ENCODE measurements around the gene ZNF385C.
"Not testable (repeated sequence)": the region's sequence is repeated elsewhere in the genome, so short reads cannot be mapped to it uniquely, and the experiment has no call there.

The ZNF385C gene

GRCh38 chr17:42097691-42098631, at the start of gene ZNF385C:
ZNF385C (minus strand) TSS chr17:42098473; CDS start chr17:42063056, 35,417 bp downstream.
- DNase-seq (ENCODE audit: low read depth in 2 of 2): no peak

GRCh38 chr17:42146911-42147607, 48.8 kb upstream of the ZNF385C start:
- no peak for DNase-seq (ENCODE audit: low read depth in 2 of 2)

- not testable (repeated sequence) for DNase-seq (ENCODE audit: low read depth in 2 of 2)
Observed at GRCh38 chr17:42143138-42143537, 44.9 kb upstream of the ZNF385C start.

GRCh38 chr17:42142371-42142896, 44.2 kb upstream of the ZNF385C start:
- DNase-seq (ENCODE audit: low read depth in 2 of 2): no peak

- DNase-seq (ENCODE audit: low read depth in 2 of 2): no peak
Observed at GRCh38 chr17:42141382-42141781, 43.1 kb upstream of the ZNF385C start.

GRCh38 chr17:42140690-42141089, 42.4 kb upstream of the ZNF385C start:
- DNase-seq (ENCODE audit: low read depth in 2 of 2): not testable (repeated sequence)

GRCh38 chr17:42138749-42139492, 40.6 kb upstream of the ZNF385C start:
- no peak for DNase-seq (ENCODE audit: low read depth in 2 of 2)

- DNase-seq (ENCODE audit: low read depth in 2 of 2): no peak
Observed at GRCh38 chr17:42136654-42137051, 38.4 kb upstream of the ZNF385C start.

- DNase-seq (ENCODE audit: low read depth in 2 of 2): no peak
Observed at GRCh38 chr17:42135664-42136653, 37.7 kb upstream of the ZNF385C start.

GRCh38 chr17:42135151-42135550, 36.9 kb upstream of the ZNF385C start:
- no peak for DNase-seq (ENCODE audit: low read depth in 2 of 2)

- DNase-seq (ENCODE audit: low read depth in 2 of 2): no peak
Observed at GRCh38 chr17:42133461-42134041, 35.3 kb upstream of the ZNF385C start.

- peak in 1 of 2 donors; percentile 26 for DNase-seq (ENCODE audit: low read depth in 2 of 2)
Observed at GRCh38 chr17:42132941-42133340, 34.7 kb upstream of the ZNF385C start.

- DNase-seq (ENCODE audit: low read depth in 2 of 2): no peak
Observed at GRCh38 chr17:42131981-42132432, 33.7 kb upstream of the ZNF385C start.

GRCh38 chr17:42131232-42131631, 33.0 kb upstream of the ZNF385C start:
- no peak for DNase-seq (ENCODE audit: low read depth in 2 of 2)

GRCh38 chr17:42130310-42130936, 32.1 kb upstream of the ZNF385C start:
- DNase-seq (ENCODE audit: low read depth in 2 of 2): no peak

- DNase-seq (ENCODE audit: low read depth in 2 of 2): no peak
Observed at GRCh38 chr17:42129109-42129837, 31.0 kb upstream of the ZNF385C start.

- DNase-seq (ENCODE audit: low read depth in 2 of 2): no peak
Observed at GRCh38 chr17:42127414-42127813, 29.1 kb upstream of the ZNF385C start.

- DNase-seq (ENCODE audit: low read depth in 2 of 2): no peak
Observed at GRCh38 chr17:42126836-42127235, 28.6 kb upstream of the ZNF385C start.

GRCh38 chr17:42125565-42125964, 27.3 kb upstream of the ZNF385C start:
- no peak for DNase-seq (ENCODE audit: low read depth in 2 of 2)
